HG03439 (cell line): ENCODE measurements around the gene PRRG4.
"Not testable (repeated sequence)": the region's sequence is repeated elsewhere in the genome, so short reads cannot be mapped to it uniquely, and the experiment has no call there.

Experiments used
- ATAC-seq: cut with Tn5 transposase; IDR thresholded peaks from one replicate; pipeline ENCODE4 v1.9.1; 2021; ENCODE audit warnings: mild to moderate bottlenecking, moderate library complexity; ENCODE audit not compliant: unreplicated experiment

PRRG4 gene

GRCh38 chr11:32830413-32830738, 649 bp downstream of the PRRG4 start:
- ATAC-seq = peak; percentile 15

GRCh38 chr11:32830796-32831195, 1.1 kb downstream of the PRRG4 start:
- no peak for ATAC-seq

DNA sequence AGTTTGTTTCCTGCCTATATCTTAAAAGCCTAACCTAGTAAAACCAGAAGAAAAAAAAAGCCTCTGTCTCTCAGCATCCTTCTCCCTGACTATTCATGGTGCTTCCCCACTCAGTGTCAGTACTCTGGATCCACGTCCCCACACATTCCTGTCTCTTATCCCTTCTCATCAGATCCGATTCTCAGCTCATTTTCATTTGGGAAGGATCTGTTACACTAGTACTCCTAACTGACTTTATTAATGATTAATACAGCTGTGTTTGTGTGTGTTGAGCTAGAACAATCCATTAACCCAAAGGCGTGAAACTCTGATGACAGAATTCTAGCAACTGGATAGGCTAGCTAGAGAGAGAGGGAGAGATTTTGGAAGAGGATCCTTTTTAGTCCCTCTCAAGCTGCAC, 1.5 kb downstream of the PRRG4 start:
- ATAC-seq = no peak

DNA sequence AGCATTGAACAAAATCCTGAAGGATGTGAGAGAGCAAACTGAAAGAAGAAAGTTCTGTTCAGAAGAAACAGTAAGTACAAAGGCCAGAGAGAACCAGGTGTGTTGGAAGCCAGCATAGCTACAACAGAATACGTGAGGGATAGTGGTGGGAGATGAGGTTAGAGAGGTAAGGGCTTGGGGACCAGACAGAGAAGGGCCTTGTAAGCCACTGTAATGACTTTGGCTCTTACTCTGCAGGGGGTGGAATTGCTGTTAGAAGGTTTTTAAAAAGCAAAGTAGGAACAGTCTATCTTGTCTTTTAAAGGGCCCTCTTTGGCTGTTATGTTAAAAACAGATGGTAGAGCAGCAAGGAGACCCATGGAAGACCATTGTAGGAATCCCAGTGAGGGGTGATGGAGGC, 4.2 kb downstream of the PRRG4 start:
- ATAC-seq = no peak

DNA sequence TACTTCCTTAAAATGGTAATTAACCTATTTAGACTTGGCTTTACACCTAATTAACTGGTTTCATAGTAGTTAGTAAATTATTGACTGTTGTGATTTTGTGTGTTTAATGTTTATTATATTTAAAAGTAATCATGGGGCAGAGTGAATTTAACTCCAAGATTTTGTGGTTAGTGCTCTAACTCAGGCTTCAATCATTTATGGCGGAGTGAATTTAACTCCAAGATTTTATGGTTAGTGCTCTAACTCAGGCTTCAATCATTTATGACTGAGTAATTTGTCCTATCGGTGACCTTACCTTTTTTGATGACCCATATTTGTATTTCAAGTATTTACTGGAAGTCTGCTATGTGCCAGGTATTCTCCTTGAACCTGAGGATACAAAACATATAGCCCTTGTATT, 7.2 kb downstream of the PRRG4 start:
- no peak for ATAC-seq

DNA sequence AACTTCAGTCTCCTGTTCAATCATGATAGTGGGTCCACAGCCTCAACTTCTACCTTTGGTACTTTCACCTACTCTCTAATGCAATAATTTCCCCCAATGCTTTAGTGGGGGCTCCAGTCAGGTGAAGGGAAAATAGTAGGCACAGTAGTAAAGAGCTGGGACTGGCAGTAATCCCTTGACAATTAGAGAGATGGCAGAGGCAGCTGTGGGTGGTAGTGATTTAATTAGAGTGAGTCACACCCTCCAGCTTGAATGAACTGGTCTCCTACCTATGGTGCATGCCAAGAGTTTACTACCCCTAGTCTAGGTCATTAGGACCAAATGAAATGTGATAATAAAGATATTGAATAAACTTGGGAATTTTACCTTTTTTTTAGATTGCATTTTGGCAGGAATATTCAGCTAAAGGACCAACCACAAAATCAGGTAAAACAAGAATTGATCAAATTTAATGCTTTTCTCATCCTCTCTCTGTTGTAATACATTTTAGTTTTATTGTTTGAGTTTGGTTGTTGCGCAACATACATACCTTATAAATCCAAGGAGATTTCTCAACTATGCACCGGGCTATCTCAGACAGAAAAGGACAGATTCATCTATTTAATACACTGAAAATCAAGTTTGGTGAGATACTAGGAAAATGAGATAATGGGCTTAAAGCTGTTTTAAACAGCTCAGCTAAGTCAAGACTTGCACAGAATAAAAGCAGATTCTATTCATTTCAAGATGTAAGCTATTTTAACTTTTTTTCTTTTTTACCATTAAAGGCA, 9.0 kb downstream of the PRRG4 start:
- no peak for ATAC-seq

- ATAC-seq = no peak
Measured at GRCh38 chr11:32839308-32839707, 9.6 kb downstream of the PRRG4 start.

GRCh38 chr11:32840587-32840986, 10.9 kb downstream of the PRRG4 start:
- no peak for ATAC-seq

DNA sequence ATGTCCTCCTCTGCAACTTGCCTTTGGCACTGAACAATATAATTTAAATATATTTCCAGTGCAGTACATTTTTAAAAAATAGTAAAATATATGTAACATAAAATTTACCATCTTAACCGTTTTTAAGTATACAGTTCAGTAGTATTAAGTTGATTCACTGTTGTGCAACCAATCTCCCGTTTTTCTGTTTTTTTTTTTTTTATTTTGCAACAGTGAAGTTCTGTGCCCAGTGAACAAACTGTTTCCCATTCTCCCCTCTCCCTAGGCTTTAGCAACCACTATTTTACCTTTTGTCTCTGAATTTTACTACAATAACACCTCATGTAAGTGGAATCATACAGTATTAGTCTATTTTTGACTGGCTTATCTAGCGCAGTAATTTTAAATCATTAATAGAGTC, 13.8 kb downstream of the PRRG4 start:
- no peak for ATAC-seq

DNA sequence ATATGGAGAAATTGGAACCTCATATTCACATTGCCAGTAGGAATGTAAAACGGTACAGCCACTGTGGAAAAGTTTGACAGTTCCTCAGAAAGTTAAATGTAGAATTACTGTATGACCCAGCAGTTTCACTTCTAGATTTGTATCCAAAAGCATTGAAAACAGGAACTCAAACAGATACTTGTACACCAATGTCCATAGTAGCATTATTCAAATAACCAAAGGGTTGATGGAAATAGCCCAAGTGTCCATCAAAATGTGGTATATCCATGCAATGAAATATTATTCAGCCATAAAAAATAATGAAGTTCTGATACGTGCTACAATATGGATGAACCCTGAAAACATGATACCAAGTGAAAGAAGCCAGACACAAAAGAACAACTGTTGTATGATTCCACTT, 17.8 kb downstream of the PRRG4 start:
- ATAC-seq = no peak

GRCh38 chr11:32849761-32850160, 20.0 kb downstream of the PRRG4 start:
- ATAC-seq = no peak

DNA sequence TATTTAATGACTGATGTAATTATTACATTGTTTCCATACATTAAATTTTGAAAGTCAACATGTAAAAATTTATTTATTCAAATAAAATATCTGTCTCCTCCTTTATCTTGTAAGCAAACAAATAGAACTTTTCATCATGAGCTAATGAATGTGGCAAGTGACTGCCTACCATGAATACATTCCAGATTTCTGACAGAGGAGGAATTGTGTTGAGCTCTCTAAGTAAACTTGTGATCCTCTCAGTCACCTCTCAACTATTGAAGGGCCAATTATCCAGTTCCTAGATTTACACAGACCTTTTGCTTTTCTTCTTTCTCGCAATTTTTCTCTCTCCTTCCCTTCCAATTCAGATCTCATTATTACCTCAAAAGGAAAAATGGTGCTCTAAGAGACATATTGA, 21.5 kb downstream of the PRRG4 start:
- ATAC-seq = no peak

GRCh38 chr11:32852207-32852606, 22.5 kb downstream of the PRRG4 start:
- ATAC-seq = no peak

DNA sequence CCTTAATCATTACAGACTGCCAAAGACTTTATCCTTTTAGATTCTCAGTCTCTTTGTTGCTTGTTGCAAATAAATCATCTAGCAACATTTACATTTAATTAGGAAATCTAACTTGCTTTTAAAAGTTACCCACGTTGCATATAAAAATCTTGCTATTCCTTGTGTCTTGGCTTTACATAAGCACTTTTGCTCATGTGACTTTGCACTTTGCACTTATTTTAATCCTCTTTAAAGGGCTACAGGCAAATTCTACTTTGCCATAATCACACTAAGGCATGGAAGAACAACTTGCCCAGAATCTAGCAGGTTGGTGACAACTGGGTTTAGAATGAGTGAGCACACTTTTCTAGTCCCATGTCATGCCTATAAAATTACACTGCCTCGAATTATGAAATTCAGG, 25.9 kb downstream of the PRRG4 start:
- ATAC-seq = no peak

DNA sequence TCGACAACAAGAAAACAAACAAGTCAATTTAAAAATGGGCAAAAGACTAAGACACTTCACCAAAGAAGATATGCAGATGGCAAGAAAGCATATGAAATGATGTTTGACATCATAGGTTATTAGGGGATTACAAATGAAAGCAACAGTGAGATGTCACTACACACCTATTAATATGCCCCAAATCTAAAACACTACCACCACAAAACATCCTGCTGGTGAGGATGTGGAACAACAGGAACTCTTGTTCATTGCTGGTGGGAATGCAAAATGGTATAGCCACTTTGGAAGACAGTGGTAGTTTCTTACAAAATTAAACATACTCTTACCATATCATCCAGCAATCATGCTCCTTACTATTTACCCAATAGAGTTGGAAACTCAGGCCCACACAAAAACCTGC, 29.0 kb downstream of the PRRG4 start:
- no peak for ATAC-seq

DNA sequence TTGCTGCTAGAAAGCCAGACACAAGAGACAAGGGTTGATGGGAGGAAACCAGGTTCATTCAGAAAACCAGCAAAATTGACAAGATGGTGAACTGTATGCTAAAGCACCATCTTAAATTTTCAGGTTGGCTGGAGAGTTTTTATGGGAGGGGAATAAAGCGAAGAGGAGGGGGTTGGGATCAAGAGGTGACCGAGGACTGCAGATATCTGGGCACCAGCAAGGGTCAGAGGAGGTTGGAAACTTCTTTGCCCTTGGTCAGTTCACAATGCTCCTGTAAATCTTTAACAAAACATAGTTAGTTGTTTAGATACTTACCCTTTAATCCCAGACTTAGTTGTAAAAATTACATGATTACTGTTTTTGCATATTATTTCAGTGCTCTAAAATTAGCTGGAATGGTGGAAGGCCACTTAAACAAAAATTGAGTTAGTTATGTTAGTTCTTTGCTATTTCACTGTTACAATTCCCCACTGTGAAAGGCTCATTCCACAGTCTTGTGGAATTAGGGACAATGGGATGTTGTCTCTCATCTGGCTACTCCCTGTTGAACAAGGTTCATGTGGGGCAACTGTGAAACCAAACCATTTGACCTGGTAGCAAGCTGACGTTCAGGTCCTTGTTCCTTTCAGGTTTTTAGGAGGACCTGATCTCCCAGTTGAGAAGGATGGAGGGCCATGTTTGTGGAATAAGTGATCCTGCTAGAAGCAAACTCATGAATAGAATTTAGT, 32.3 kb downstream of the PRRG4 start:
- no peak for ATAC-seq

- ATAC-seq = no peak
Measured at GRCh38 chr11:32864555-32864954, 34.8 kb downstream of the PRRG4 start.

DNA sequence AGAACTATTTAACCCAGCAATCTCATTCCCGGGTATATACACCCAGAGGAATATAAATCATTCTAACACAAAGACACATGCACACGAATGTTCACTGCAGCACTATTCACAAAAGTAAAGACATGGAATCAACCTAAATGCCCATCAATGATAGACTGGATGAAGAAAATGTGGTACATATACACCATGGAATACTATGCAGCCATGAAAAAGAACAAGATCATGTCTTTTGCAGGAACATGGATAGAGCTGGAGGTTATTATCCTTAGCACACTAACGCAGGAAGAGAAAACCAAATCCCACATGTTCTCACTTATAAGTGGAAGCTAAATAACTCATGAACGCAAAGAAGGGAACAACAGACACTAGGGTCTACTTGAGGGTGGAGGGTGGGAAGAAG, 39.0 kb downstream of the PRRG4 start:
- not testable (repeated sequence) for ATAC-seq

DNA sequence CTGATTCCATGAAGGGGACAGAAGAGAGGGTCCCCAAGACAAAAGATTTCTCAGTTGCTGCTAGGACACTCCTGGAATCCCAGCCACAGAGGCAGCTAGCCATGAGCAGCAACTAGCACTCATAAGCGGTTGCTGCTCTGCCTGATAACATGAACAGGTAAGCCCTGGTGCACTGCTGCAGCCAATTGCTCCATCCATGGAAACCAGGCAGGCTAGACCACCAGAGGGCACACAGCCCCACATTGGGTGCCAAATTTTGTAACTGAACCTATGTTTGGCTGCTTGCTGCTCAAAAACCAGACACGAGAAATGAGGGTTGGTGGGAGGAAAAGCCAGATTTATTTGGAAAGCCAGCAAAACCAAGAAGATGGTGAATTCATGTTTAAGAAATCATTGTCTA, 40.9 kb downstream of the PRRG4 start:
- ATAC-seq = no peak

DNA sequence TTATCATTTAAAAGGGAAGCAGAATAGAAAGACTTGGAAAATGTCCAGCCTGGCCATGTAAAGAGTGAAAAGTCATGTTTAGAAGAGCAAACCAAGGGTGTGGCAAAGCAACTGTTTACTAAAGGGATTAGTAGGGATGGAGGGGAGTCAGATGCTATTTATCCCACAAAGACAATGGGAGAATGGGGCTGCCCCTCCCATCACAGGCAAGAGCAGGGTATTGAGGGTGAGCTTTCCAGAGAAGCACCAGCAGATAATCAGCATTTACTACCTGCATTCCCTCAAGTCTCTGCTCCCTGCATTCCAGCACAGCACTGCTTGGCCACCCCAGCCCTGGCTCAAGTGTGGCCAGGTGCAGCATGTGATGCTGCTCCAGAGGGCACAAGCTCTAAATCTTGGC, 44.4 kb downstream of the PRRG4 start:
- ATAC-seq = no peak

DNA sequence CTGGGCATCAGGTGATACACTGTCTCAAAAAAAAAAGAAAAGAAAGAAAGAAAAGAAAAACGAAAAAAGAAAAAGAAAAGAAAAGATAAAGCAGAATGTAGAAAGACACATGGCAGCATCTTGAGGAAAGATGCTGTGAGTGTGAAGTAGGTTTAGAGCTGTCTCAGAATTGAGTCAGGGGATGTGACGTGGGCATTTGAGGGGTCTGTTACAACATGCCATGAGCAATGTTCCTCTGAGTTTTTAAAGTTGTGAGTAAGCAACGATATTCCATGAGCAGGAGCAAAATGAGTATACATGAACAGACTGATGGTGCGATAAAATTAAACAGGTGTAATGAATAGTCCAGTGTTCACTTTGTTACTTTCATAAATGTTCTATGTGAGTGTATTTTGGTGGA, 51.6 kb downstream of the PRRG4 start:
- no peak for ATAC-seq

- ATAC-seq = no peak
Measured at GRCh38 chr11:32883421-32883820, 53.7 kb downstream of the PRRG4 start.

GRCh38 chr11:32884023-32884422, 54.3 kb downstream of the PRRG4 start:
- ATAC-seq = no peak
